Fibroblast of skin of abdomen (primary cell): ENCODE data around the gene PRKN.

Experiments
- DNase-seq: peaks from one replicate; pipeline ENCODE4 v3.0.0-alpha.2; 2013

Gene PRKN

DNA sequence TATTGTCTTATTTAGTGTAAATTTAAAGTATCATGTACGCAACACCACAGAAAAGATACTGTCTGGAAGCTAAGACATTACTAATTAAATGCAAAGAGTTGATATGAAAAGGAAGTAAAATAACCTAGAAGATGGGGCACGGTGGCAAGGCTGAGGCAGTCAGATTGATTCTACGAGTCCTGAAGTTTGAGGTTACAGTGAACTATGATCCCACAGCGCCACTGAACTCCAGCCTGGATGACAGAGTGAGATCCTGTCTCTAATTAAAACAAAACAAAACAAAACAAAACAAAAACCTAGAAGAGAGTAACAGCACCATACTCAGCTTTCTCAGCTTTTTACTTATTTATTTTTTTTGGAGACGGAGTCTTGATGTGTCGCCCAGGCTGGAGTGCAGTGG lies 199.0 kb downstream of the PRKN start:
- no peak for DNase-seq

DNA sequence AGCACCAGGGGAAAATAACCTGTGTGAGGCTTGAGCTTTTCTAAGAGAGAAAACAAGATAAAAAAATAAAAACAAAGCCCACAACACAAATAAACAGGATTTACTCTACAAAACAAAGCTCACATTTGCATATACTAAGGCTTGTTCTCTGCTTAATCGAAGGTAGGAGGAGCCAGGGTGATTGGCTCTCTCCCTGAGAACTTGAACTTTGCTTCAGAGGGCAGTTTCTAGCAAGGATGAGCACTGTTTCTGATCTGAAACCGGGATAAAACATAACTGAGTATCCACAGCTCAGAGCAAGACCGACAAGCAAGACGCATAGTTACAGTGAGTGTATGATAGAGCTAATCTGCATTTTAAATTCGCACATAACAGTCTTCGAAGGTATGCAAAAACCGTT lies 200.6 kb downstream of the PRKN start:
- no peak for DNase-seq

DNA sequence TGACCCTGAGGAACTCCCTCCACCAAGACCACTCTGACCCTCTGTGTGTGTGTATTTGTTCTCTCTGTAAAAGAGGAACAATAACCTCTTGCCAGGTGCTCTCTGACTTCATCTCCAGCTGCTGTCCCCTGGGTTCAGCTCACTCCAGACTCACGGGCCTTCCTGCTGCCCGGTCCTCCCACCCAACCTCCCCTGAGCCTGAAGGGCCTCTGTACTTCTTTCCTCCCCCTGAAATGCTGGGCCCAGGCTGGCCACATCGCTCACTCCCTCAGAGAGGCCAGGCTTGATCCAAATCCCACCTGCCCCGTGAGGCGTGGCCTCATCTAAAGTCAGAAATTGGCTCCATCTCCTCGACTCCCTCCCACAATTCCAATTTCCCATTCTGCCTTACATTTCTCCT lies 202.4 kb downstream of the PRKN start:
- DNase-seq = no peak

DNA sequence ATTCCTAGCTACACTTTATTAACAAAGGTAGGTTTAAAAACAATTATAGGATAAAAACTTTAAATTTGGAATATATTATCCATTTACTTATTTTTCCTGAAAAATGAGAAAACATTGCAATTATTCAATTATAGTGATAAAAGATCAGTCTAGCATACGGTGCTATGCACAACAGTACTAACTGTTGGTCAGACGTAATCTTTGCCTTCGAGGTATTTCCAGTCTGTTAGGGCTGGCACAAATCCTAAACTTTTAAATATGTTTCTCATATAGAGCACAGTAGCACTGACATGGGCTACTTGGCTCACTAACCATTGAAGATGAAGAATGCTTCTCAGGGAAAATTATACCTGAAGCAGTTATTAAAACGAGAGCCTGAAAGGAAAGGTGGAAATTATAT lies 214.8 kb downstream of the PRKN start:
- DNase-seq = no peak

DNA sequence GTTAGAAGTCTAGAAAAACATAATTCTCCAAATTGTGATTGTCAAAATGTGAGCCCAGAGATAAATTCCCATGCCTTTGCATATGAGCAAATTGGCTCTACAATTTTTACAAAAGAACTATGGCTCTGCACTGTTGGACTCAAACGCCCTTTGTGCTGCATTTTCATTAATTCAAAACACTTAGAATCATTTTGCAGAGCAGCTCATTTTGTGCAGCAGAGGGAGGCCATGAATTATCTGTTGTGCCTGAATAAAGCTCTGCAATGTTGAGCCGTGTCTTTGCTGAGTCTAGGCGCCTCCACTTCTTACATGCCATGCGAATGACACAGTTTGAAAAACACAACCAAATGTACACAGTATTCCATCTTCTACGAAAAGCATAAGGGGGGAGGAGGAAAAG lies 230.2 kb downstream of the PRKN start:
- peak; percentile 2 for DNase-seq

DNA sequence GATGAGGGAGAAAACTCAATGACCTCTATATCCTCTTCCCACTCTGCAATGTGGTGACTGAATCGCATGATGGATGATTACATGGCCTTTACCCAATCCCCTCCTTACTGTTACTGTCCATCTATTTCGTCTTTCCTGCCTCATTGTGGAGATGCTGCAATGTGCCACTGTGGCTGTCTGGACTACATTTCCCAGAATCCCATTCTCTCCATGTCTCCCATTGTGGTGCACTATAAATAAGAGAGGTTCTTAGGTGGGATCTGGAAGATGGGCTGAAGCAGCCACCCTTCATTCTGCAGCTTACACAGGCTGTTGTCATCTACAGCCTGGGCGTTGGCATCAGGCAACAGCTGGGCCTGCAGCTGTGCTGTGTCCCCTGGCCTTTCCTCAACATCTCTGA lies 233.6 kb downstream of the PRKN start:
- DNase-seq = no peak

DNA sequence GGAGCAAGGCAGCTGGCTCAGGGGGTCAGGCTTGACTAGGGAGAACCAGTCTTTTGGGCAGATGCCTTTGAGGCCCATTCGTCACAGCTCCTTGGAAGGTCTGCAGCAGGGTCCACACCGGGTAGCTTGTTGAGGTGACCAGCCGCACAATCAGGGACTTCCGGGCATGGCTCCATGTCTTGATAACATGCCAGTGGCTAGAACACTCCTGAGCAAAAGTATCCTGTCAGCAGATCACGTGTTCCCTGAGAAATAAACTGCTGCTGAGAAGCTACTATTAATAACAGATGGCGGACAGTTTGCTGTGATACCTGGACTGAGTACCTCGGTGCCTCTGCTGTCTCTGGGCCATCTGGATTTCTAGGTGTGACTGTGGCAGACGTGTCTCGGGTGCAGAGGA lies 235.9 kb downstream of the PRKN start:
- DNase-seq = no peak

DNA sequence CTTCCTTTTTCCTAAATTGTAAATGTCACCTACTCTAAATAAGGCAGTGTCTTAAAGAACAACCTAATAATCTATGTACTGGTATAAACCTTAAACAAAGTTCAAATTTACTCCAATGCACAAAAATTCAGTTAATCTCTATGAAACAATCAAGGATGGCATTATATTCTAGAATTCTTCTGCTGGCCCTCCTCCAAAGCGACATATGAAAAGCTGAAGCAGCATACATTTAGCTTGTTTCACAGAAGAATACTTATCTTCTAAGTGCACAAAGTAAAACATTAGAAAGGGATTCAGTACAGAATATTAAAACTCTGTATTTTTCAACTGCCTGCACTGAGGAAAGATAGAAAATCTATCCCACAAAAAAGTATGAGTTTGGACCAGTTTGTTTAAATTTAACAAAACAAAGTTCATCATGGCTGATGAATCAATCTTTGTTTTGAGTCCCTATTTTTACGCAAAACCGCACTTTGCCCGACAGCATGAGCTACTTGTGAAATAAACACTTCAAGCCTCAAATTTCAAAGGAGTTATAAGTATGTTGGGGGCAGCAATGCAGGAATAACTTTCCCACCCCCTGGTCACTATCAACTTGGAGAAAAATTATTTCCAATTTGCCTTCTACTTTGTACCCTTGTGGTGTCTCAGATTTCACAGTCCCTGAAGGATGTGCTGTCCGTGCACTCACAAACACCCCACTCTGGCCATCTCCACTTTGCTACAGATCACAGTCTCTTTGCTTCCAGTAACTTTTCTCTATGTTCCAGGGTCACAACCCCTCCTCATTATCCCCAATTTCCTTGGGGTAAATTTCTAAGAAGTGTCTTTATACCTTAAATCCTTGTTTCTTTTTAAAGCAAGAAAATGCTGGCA lies 238.2 kb downstream of the PRKN start:
- DNase-seq = no peak

DNA sequence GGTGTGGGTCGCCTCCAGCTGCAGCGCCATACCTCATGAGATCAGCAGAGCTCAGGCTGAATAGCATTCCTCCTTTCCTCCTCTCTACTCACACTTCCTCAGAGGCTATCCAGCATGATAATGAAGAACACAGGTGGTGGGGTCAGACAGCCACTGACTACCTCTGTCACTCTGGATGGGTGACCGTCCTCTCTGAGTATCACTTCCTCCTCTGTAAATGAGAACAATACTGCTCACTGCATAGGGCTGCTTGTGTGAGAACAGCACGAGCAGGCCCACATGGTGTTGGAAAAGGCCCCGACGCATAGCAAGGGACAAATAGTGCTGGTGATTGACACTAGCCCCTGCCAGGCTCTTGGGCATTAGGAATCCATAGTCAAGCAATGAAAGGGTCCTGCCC lies 239.1 kb downstream of the PRKN start:
- no peak for DNase-seq

DNA sequence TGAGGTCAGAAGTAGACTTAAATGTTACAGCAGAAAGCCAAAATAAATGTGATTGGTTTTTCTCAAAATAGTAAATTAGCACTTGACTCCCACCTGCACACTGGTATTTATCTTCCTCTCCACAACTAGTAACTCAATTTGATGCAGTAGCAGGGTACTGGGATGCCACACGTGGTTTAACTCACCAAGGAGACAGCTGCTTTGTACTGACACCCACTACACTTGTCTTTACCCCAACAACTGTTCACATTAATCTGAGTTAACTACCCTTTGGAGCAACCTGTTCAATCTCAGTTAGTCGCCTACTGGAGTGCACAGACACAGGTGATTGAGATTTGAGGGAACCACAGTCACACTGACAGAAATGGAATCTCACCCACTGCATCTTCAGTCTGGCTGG lies 242.1 kb downstream of the PRKN start:
- no peak for DNase-seq

DNA sequence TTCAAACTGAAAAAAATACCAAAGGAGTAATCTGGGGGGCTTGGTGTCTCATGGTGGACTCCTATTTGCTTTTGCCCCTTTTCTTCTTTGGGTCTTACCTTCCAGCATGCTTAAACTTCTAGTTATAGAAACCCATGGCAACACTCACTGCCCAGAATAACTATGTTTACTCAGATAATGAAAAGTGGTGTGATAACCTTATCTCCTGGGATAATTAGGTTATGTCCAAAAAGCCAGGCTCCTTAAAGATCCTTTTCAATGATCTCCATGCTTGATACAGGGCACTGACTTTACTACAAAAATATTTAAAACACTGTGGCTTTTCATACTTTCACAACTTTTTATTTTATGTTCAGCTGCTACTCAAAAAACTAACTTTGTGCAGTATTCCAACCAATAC lies 245.6 kb downstream of the PRKN start:
- DNase-seq = no peak

DNA sequence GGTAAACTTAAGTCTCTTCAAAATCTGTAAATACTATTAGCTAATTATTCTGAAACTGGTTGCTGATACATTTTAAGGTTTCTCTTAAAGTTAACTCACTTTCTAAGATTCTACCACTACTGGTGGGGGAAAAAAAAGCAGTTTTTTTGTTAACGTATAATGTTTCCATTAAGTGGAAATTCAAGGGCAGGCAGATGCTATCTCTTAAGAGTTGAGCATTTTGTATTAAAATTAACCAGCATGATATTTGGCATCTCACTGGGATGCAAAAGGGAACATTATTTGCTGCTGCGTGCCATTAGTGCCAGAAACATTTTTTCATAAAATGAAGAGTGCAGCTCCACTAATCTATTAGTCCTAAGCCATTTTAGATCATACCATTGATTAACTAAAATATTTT lies 246.2 kb downstream of the PRKN start:
- DNase-seq = no peak

DNA sequence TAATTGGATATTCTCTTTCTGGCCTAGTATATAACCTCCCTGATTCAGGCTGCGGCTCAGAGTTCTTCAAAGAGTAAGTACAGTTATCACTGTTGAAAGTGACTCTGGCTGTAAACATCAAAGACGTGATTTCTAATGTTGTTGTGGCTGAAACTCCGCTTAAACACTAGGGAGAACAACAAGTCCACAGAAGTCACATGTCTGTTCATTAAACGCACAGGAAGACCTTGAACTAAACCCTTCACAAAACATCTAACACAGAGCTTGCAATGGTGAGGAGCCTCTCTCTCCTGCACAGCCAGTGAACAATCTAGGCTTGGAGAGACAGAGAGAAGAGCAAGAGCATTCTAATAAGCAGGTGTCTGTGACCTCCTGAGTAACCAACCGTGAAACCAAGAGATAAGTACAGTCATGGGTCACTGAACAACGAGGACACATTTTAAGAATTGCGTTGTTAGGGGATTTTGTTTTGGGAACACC lies 249.3 kb downstream of the PRKN start:
- no peak for DNase-seq

DNA sequence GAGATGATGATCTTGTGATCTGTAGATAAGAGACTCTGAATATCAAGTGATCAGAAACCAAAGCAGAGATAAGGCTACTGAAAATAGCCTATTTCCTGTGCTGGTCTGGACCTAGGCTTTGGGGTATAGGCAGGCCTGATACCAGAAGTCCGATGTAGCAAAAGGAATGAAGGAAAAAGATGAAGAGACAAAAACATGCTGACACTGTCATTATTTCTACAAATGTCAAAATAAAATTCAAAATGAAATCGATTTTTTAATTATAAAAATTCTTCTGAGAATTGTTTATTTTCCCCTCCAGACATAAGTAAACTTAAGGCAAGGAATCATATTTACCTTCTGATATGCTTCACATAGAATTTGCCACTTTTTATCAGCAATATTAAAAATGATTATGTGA lies 252.8 kb downstream of the PRKN start:
- no peak for DNase-seq

DNA sequence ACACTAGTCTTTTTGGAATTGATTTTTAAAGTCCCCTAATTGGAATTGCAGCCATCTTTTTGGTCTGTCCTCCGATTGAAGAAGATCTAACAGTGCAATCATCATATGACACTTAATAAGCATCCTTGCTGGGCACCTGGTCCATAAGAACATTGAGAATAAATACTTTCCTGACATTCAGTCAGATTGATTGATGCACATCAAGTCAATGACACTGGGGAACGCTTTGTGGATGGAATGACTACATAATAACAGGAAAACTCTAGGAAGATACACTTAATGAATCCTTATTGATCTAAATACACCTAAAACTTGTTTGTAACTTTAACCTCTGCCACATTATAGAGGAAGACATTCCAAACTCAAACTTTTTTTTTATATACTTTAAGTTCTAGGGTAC lies 255.7 kb downstream of the PRKN start:
- DNase-seq = no peak

DNA sequence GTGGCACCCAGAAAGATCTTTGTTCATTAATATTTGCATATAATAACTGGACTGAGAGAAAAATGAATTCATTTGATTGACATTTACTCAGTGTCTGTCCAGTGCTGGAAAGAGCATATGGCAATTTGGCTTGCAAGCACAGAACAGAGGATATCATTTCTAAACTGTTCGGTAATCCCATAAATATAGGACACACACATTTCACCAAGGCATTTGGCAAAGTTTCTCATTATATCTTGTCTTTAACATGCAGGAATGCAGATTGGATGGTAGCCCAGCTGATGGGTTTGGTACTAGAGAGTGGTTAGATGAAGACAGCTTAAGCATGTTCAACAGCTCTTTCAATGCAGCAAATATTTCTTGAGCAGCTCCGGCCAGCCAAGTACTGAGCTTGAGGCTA lies 259.2 kb downstream of the PRKN start:
- DNase-seq = peak; percentile 90

DNA sequence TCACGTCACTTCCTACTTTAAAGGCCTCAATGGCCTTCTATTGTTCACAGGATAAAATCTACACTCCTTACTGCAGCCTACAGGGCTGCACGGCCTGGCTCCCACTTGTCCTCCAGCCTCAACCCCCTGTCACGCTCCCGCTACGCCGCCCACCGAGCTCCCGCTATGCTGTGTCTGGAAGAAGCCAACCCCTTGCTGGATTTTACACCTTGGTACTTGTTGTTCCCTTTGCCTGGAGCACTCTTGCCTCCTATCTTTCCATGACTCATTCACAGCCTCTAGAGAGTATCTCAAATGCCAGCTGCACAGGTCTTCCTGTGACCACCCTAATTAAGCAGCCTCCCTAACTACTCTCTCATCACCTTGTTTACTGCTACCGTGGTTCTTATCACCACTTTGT lies 259.9 kb downstream of the PRKN start:
- no peak for DNase-seq

DNA sequence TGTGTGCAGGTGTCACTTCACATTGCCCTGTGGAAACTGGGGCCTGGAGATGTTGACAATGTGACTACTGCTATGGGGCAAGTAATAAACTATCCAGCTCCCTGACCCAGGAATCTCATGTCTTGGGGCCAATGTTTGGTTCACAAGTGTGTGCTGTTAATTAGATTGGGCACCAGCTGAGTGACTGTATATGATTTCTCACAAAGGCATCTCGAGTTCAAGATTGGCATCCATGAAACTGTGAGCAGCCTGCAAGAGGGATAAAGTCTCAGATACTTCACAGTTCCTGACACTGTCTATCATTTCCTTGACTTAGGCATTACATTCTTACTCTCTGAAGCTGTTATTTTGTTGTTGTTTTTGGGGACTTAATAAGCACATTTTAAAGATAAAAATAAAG lies 264.0 kb downstream of the PRKN start:
- no peak for DNase-seq

DNA sequence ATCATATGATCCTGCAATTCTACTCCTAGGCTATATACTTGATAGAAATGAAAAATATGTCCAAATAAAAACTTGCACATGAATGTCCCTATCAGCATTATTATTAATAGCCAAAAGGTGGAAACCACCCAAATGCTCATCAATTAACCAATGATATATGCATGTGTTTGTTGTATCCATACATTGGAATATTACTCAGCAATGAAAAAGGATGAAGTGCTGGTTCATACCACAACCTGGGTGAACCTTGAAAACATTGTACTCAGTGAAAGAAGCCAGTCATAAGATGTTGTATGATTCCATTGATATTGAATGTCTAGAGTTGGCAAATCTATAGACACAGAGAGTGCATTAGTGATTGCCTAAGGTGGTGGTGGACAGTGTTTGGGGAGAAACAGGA lies 267.6 kb downstream of the PRKN start:
- no peak for DNase-seq

DNA sequence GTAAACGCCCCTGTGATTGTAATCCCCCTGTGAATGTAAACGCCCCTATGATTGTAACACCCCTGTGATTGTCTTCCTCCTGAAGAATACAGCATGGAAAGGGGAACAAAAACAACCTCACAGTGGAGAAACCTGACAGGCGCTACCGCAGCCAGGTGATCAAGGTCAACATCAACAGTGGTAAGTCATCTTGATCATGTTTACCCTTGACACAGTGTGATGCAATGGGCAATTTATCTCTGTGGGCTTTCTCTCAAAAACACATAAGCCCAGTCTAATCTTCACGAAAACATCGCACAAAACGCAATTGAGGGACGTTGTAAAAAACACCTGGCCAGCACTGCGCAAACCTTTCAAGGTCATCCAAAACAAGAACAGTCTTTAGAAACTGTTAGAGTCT lies 277.2 kb downstream of the PRKN start:
- DNase-seq = no peak

DNA sequence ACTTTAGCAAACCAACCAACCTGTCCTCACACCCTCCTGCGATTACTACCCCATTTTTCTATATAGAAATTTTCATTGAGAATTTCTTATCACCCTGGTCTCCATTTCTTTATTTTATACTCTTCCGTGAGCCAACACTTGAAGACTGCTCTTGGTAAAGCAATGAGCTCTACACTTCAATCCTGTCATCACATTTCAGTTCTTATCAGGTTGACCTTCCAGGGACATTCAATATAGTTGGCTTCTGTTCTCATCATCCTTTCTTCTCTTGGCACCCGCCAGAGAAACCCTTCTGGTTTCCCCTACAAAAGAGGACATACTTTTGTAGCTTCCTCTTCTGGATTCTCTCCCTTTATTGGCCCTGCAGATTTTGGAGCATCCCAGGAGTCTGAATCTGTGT lies 279.3 kb downstream of the PRKN start:
- DNase-seq = no peak

DNA sequence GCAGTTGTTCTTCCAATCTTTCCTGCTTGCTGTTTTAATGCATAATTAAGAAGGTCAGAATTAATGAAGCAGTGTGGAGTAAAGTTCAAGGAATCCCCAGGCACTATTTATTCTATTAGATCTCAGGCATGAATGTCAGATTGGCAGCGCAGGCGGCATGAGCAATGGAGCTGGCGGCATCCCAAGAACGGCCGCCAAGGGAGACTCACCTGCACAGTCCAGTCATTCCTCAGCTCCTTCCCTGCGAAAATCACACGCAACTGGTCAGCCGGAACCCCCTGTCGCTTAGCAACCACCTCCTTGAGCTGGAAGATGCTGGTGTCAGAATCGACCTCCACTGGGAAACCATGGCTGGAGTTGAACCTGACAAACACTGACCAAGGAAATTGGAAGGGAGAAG lies 284.5 kb downstream of the PRKN start:
- no peak for DNase-seq

DNA sequence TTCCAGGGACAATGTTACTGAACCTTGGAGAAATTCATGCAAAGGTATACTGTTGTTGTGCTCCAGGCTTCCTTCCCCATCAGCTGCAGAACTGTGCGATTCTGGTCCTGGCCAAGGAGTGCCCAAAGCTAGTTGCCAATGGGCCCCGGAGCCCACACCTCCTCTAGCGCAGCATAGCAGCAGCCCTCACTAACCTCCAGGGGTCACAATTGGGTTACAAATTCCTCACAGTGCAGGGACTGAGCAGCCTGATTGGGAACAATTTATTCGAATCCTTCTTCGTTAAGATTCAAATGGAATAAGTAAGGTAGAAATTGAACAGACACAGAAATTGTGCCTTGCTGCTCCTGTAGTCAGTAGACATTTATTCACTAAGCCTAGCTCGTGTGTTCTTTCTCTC lies 284.9 kb downstream of the PRKN start:
- peak; percentile 9 for DNase-seq

DNA sequence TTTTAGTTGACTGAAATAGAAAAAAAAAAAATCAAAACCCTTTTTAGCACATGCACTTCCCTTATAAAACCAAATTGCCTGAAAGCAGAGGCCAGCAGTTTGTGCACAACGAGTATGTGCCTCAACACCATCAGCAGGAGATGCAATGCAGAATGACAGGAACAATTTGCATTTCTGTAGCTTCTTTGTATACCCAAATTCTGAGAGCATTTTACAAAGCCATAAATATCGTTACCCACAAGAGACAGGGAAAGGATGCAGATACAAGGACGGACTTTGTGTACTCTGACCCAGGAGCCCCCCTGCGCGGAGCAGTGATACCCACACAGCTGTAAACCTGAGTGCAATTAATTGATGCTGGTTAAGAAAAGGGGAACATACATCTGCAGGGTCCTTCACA lies 285.6 kb downstream of the PRKN start:
- no peak for DNase-seq

DNA sequence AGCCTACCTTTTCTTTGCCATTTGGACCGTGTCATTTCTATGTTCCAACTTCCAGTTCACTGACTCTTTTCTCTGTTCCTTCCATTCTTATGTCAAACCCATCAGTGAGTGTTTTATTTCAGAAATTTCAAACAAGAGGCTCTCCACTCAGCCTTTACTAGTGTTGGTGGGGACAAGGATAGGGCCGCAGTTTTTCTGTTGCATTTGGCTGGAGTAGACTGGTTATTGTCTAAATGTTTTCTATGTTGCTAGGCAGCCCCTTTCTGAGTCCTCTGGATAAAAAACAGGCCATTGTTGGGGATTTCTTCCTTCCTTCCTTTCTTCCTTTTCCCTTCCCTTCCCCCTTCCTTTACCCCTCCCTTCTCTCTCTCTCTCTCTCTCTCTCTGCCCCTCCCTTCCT lies 288.6 kb downstream of the PRKN start:
- DNase-seq = no peak
